BLaER1 (cell line): Measurements from ENCODE around the gene ELAVL4.

Experiments
- H3K27ac ChIP-seq: shearing (Covaris generic); formaldehyde crosslinking; 2 replicates; pipeline ENCODE4 v1.8.1; 2022
- H3K27me3 ChIP-seq: shearing (Covaris generic); formaldehyde crosslinking; 2 replicates; pipeline ENCODE4 v1.8.1; 2022
- H3K36me3 ChIP-seq: shearing (Covaris generic); formaldehyde crosslinking; 2 replicates; pipeline ENCODE4 v1.8.1; 2022
- H3K4me1 ChIP-seq: shearing (Covaris generic); formaldehyde crosslinking; 2 replicates; pipeline ENCODE4 v1.8.1; 2022
- H3K4me2 ChIP-seq: shearing (Covaris generic); formaldehyde crosslinking; 2 replicates; pipeline ENCODE4 v1.8.1; 2022
- H3K4me3 ChIP-seq: shearing (Covaris generic); formaldehyde crosslinking; 2 replicates; pipeline ENCODE4 v1.8.1; 2022
- H3K9ac ChIP-seq: shearing (Covaris generic); formaldehyde crosslinking; 2 replicates; pipeline ENCODE4 v1.8.1; 2022
- H3K9me3 ChIP-seq: shearing (Covaris generic); formaldehyde crosslinking; 2 replicates; pipeline ENCODE4 v1.8.1; 2022
- H4K20me1 ChIP-seq: shearing (Covaris generic); formaldehyde crosslinking; 2 replicates; pipeline ENCODE4 v1.8.1; 2022
- Cebpa-rat ChIP-seq: shearing (Covaris generic); IDR thresholded peaks from 2 replicates; pipeline ENCODE4 v1.8.1; 2022

The ELAVL4 gene

DNA sequence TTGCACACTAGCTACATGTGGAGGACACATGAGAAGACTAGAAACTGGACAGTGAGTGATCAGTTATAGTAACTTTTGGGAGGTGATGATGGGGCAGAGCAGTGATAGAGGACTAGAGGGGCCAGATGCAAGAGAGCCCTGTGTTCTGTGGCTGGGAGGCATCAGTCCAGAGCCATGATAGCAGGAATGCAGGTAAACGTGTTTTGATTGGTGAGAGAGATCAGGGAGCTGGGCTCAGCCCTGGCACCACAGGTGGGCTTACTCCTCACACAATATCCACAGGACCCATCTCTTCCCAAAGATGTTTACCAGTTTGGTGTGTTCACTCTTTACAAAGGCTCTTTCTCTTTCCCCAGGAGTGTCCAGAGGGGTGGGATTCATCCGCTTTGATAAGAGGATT lies 86.5 kb downstream of the ELAVL4 start:
- Histone ChIP-seq H3K36me3 (no peaks in the 10 kb centered on the region), H3K9ac (no peak overlapping the region), H3K4me3 (no peak overlapping the region), H3K9me3 (no peaks in the 10 kb centered on the region), H3K27ac (no peak overlapping the region), H3K27me3 (no peaks in the 10 kb centered on the region), H3K4me2 (no peak overlapping the region), H3K4me1 (peaks cover 21% of the 10 kb centered on the region), H4K20me1 (no peaks in the 10 kb centered on the region)
- no peak for TF ChIP-seq Cebpa-rat

DNA sequence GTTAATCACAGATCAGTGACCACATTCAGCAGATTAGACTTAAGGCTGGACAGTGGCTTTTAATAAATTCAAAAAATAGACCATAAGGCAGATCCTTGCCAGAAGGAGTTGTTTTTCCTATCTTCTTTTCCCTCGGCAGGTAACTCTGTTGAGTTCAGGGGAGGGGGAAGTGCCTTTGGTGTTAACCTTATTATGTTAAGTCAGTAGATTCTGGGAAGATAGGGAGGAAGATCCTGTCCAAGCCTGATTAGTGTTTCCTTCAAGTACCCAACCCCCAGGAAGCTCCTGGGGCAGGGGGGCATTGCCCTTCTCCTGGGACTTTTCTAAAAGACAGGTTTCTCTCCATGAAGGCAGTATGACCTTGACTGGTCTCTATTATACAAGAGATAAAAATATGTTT lies 87.4 kb downstream of the ELAVL4 start:
- no peaks in the 10 kb centered on the region for H4K20me1 ChIP-seq

DNA sequence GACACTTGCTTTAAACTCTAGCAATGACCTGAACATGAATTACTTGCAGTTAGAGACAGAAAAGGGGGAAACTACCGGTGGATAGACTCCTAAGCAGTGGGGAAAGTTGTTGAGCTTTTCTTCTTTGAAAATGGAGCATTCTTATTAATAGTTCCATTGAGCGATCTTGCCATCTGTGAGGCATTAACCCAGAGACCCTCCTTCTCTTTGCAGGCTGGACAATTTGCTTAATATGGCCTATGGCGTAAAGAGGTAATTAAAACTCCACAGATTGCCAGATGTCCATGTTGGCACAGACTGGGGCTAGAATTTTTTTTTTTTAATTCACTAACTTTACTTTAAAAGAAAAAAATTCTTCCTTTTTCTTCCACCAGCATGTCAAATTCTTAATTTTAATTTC lies 88.5 kb downstream of the ELAVL4 start:
- no peak for TF ChIP-seq Cebpa-rat
- Histone ChIP-seq H3K4me1 (peaks cover 15% of the 10 kb centered on the region), H4K20me1 (no peaks in the 10 kb centered on the region), H3K4me3 (no peak overlapping the region), H3K4me2 (no peak overlapping the region), H3K36me3 (no peaks in the 10 kb centered on the region), H3K9ac (no peak overlapping the region), H3K27me3 (no peaks in the 10 kb centered on the region), H3K9me3 (no peaks in the 10 kb centered on the region), H3K27ac (no peak overlapping the region)

More for the DNA sequence above, 87.4 kb downstream of the ELAVL4 start:
- Histone ChIP-seq H3K27me3 (no peaks in the 10 kb centered on the region), H3K9me3 (no peaks in the 10 kb centered on the region), H3K4me3 (no peak overlapping the region), H3K9ac (no peak overlapping the region), H3K27ac (no peak overlapping the region), H3K4me1 (peaks cover 21% of the 10 kb centered on the region), H3K36me3 (no peaks in the 10 kb centered on the region), H3K4me2 (no peak overlapping the region)
- no peak for TF ChIP-seq Cebpa-rat

DNA sequence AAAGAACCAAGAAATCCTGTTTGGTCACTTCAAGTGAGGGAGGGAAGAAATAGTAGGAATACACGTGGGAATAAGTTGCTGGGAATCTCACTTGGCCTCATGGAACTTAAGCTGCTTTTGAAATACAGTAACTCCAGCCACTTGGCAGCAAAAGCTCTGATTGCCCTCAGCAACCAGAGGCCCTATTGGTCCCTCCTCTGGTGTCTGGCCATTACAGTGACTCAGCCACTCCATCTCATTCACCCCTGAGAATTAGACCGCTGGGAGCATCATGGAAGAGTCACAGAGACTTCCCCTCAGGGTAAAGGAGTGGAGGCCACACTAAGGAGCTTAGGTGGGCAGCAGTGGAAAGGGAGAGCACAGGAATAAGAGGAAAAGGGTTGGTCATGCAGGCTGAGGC lies 99.6 kb downstream of the ELAVL4 start:
- Histone ChIP-seq H4K20me1 (no peaks in the 10 kb centered on the region), H3K9ac (no peak overlapping the region), H3K27me3 (no peaks in the 10 kb centered on the region), H3K4me3 (no peak overlapping the region), H3K4me1 (no peaks in the 10 kb centered on the region), H3K36me3 (no peaks in the 10 kb centered on the region), H3K4me2 (no peak overlapping the region), H3K9me3 (no peaks in the 10 kb centered on the region), H3K27ac (no peak overlapping the region)
- no peak for TF ChIP-seq Cebpa-rat

DNA sequence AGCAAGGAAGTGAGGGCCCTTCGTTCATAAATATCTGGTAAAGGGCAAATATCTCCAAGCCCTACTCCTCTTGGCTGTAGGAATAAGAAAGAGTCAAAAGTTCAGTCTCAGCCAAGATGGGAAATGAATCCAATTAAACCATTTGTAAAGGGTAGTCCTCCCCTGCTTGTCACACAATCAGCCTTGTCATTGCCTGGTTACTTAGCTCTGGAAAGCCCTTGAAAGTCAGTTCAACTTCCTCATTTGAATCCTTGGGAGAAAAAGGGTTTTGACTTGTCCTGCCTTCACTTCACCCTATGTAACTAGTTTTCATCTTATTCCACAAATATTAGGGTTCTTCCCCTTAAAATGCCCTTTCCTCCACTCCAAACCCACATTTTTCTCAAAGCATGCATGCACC lies 100.0 kb downstream of the ELAVL4 start:
- Histone ChIP-seq H3K4me2 (no peak overlapping the region), H3K36me3 (no peaks in the 10 kb centered on the region), H3K27me3 (no peaks in the 10 kb centered on the region), H3K4me3 (no peak overlapping the region), H4K20me1 (no peaks in the 10 kb centered on the region), H3K9me3 (no peaks in the 10 kb centered on the region), H3K27ac (no peak overlapping the region), H3K9ac (no peak overlapping the region), H3K4me1 (no peaks in the 10 kb centered on the region)
- TF ChIP-seq Cebpa-rat = no peak

DNA sequence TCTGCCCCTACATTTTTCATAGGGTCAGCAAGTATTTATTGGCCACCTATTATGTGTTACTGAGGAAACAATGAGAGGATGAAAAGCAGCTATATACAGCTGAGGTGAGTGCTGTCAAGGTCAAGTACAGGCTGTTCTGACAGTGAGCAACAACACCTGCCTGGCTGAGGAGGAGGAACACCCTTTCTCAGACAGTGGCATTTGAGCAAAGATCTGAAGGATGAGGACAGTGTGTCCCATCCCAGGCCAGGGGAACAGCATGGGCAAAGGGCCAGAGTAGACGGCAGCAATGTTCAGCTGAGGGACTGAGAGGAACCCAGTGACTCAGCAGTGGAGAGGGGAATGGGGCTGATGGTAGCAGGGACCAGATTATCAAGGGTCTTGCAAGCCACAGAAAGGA lies 101.0 kb downstream of the ELAVL4 start:
- H3K27ac ChIP-seq = no peak overlapping the region
- no peaks in the 10 kb centered on the region for H3K4me1 ChIP-seq
- H3K27me3 ChIP-seq = no peaks in the 10 kb centered on the region
- no peak for TF ChIP-seq Cebpa-rat
- no peaks in the 10 kb centered on the region for H3K36me3 ChIP-seq
- H4K20me1 ChIP-seq = no peaks in the 10 kb centered on the region
- H3K9ac ChIP-seq = no peak overlapping the region
- H3K4me3 ChIP-seq = no peak overlapping the region
- H3K9me3 ChIP-seq = no peaks in the 10 kb centered on the region
- no peak overlapping the region for H3K4me2 ChIP-seq

DNA sequence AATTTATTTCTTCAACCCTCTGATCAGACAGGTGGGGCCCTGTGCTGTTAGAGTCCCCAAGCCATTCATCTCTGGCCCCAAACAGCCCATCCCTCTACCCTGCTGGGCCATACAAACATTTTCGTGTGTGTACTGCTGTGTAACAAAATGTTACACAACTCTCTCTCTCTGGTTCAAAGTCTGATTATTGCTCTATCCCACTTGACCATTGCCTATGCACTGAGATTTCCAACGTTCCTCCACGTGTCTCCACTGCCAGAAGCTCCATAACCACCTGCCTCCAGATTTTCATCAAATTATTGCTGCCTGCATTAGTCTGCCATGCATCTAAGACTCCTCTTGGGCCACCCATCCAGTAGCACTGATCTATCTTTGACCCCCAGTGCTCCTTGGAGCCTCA lies 104.8 kb downstream of the ELAVL4 start:
- H4K20me1 ChIP-seq = no peaks in the 10 kb centered on the region
- no peaks in the 10 kb centered on the region for H3K4me1 ChIP-seq
- H3K4me3 ChIP-seq = no peak overlapping the region
- H3K4me2 ChIP-seq = no peak overlapping the region
- no peak for TF ChIP-seq Cebpa-rat
- no peaks in the 10 kb centered on the region for H3K9me3 ChIP-seq
- H3K27ac ChIP-seq = no peak overlapping the region
- H3K9ac ChIP-seq = no peak overlapping the region
- H3K36me3 ChIP-seq = no peaks in the 10 kb centered on the region
- no peaks in the 10 kb centered on the region for H3K27me3 ChIP-seq

DNA sequence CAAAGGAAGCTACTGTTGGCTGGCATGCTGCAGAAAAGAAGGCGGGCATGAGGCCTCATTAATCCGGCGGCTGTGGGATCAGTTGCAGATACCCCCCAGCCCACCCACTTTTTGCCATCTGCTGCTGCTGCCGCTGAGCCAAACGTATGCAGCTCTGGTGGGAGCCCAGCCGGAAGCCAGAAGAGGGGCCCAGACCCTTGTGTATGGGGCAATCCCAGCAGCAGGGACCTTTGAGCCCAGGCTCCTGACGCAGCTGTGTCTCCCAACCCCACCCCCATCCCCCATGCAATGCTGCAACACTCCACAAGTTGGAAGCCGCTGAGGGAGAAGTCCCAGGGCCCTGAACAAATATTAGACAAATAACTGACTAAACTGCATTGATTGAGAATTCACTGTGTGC lies 106.0 kb downstream of the ELAVL4 start:
- no peak overlapping the region for H3K9ac ChIP-seq
- no peaks in the 10 kb centered on the region for H3K36me3 ChIP-seq
- 0 out of 2 replicates have a peak overlapping the region, but pooled peaks have one; percentile 17 for H3K4me2 ChIP-seq
- H3K27me3 ChIP-seq = no peaks in the 10 kb centered on the region
- no peaks in the 10 kb centered on the region for H3K9me3 ChIP-seq
- no peak overlapping the region for H3K4me3 ChIP-seq
- TF ChIP-seq Cebpa-rat = no peak
- H3K27ac ChIP-seq = no peak overlapping the region
- no peaks in the 10 kb centered on the region for H4K20me1 ChIP-seq
- no peaks in the 10 kb centered on the region for H3K4me1 ChIP-seq

DNA sequence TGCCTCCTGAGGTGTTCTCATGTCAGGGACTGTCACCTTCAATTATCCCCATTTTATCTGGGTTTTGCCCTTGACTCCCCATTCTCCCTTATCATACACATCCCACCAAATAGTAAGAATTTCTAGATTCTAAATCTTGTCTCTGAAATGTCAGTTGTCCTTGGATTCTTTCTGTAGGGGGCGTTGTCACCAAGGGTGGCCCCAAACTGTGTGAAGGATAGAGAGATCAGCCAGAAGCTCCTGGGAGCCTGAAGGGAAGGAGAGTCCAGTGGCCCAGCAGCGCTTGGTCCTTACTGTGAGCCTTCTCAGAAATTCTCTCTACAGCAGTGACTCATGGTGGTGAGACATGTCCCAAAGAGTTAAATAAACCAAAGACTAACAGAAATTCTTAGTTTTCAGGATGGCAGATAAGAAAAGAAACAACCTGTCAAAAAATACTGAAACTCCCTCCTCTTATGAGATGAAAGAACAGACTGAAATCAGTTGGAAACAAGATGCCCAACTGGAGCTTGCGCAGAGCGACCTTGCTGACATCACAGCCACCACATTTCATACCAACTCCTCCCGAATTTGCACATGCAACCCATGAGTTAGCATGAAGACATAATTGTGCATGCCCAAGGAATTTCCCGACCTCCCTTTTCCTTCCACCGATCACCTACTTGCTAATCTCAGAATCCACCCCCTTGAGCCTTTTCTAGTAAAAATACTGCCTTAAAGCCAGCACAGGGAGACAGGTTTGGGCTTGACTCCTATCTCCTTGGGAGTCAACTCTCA lies 109.8 kb downstream of the ELAVL4 start:
- Histone ChIP-seq H3K36me3 (no peaks in the 10 kb centered on the region), H3K9ac (no peak overlapping the region), H3K4me2 (no peak overlapping the region), H3K27ac (no peak overlapping the region), H3K27me3 (no peaks in the 10 kb centered on the region), H3K4me3 (no peak overlapping the region), H3K9me3 (no peaks in the 10 kb centered on the region), H4K20me1 (no peaks in the 10 kb centered on the region), H3K4me1 (no peaks in the 10 kb centered on the region)
- TF ChIP-seq Cebpa-rat = no peak

DNA sequence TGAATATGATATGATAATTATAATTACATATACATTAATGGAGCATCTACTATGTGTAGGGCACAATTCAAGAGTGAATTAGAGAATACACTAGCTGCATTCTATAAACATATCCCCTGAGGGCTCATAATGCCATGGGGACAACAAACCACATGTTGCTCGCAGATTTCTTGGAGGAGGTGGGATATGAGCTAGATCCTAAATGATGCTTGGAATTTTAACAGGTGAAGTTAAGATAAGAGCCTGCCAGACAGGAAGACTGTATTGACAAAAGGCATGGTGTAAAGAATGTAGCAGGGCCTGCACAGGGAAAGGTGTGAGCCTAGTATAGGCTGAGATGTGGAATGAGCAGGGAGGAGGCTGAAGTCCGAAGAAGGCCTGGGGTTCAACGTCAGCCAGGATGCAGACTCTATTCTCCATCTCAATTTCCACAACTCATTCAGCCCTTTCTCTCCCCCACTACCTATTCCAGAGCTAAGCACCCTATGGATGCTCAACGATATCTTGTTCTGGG lies 120.2 kb downstream of the ELAVL4 start:
- Histone ChIP-seq H3K4me3 (no peak overlapping the region), H3K9ac (no peak overlapping the region), H3K4me1 (no peaks in the 10 kb centered on the region), H3K27me3 (no peaks in the 10 kb centered on the region), H3K36me3 (0 out of 2 replicates have a peak, but pooled peaks cover 5% of the 10 kb centered on the region), H3K4me2 (no peak overlapping the region), H3K27ac (no peak overlapping the region), H3K9me3 (peaks cover 28% of the 10 kb centered on the region), H4K20me1 (no peaks in the 10 kb centered on the region)
- no peak for TF ChIP-seq Cebpa-rat
